DMS153 (cell line): ENCODE measurements around the gene RNASE8.
A peak's percentile ranks its signal among the peaks of the same experiment; 100 is the strongest.

Experiments used
- DNase-seq: peaks from one replicate; lab custom pipeline; 2025; lab: John Stamatoyannopoulos, UW

RNASE8 gene

GRCh38 chr14:21072781-21073339, 15.2 kb downstream of the RNASE8 start:
- no peak for DNase-seq

- no peak for DNase-seq
Measured at GRCh38 chr14:21073921-21074320, 16.3 kb downstream of the RNASE8 start.

DNA sequence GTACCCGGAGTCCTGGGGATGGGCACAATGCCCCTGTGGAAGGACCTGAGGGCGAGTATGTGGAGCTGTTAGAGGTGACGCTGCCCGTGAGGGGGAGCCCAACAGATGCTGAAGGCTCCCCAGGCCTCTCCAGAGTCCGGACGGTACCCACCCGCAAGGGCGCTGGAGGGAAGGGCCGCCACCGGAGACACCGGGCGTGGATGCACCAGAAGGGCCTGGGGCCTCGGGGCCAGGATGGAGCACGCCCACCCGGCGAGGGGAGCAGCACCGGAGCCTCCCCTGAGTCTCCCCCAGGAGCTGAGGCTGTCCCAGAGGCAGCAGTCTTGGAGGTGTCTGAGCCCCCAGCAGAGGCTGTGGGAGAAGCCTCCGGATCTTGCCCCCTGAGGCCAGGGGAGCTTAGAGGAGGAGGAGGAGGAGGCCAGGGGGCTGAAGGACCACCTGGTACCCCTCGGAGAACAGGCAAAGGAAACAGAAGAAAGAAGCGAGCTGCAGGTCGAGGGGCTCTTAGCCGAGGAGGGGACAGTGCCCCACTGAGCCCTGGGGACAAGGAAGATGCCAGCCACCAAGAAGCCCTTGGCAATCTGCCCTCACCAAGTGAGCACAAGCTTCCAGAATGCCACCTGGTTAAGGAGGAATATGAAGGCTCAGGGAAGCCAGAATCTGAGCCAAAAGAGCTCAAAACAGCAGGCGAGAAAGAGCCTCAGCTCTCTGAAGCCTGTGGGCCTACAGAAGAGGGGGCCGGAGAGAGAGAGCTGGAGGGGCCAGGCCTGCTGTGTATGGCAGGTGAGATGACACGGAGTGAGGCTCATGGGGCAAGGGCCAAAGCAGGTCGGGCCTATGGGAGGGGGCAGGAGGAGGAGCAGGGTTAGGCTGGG, 17.0 kb downstream of the RNASE8 start:
- DNase-seq, result no peak

GRCh38 chr14:21075719-21076437, 18.3 kb downstream of the RNASE8 start:
- DNase-seq, result no peak

DNA sequence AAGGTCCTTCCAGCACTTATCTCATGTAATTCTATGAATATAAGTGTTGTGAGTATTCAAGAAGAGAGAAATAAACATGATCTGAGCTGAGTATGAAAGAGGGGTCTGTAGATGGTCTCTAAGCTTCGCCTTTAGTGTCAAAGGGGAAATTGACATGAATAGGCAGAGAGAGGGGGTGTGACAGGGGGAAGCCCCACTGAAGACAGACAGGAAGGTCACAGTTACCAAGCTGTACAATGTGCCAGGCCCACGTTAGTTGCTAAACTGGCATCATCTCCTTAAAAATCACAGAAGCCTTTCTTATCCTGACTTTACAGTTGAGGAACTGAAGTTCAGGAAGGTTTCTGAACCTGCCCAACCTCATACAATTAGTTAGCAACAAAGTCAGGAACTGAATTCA, 20.1 kb downstream of the RNASE8 start:
- DNase-seq, result no peak

GRCh38 chr14:21078287-21078686, 20.7 kb downstream of the RNASE8 start:
- no peak for DNase-seq

DNA sequence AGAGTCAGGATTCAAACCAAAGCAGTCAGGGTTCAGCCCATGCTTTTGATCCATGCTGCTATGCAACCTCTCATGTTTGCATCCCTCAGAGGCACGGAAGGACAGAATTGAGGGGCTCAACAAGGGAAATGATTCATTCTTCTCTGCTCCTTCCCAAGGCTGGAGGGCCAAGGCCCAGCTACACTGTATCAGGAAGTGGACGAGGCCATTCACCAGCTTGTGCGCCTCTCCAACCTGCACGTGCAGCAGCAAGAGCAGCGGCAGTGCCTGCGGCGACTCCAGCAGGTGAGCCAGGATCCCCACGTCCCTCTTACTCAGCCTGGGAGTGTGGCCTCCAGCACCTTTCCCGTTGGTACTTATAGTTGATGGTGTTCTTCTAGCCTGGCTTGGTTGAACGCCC, 21.1 kb downstream of the RNASE8 start:
- no peak for DNase-seq

DNA sequence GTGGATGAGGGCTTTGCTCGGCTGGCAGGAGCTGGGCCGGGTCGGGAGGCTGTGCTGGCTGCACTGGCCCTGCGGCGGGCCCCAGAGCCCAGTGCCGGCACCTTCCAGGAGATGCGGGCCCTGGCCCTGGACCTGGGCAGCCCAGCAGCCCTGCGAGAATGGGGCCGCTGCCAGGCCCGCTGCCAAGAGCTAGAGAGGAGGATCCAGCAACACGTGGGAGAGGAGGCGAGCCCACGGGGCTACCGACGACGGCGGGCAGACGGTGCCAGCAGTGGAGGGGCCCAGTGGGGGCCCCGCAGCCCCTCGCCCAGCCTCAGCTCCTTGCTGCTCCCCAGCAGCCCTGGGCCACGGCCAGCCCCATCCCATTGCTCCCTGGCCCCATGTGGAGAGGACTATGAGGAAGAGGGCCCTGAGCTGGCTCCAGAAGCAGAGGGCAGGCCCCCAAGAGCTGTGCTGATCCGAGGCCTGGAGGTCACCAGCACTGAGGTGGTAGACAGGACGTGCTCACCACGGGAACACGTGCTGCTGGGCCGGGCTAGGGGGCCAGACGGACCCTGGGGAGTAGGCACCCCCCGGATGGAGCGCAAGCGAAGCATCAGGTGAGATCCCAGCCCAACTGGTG, 24.0 kb downstream of the RNASE8 start:
- DNase-seq, result no peak

- no peak for DNase-seq
Measured at GRCh38 chr14:21083565-21084325, 26.1 kb downstream of the RNASE8 start.

- no peak for DNase-seq
Measured at GRCh38 chr14:21084396-21084795, 26.8 kb downstream of the RNASE8 start.

GRCh38 chr14:21084998-21085853, 27.6 kb downstream of the RNASE8 start:
- no peak for DNase-seq

GRCh38 chr14:21086908-21087293, 29.3 kb downstream of the RNASE8 start:
- DNase-seq, result no peak

DNA sequence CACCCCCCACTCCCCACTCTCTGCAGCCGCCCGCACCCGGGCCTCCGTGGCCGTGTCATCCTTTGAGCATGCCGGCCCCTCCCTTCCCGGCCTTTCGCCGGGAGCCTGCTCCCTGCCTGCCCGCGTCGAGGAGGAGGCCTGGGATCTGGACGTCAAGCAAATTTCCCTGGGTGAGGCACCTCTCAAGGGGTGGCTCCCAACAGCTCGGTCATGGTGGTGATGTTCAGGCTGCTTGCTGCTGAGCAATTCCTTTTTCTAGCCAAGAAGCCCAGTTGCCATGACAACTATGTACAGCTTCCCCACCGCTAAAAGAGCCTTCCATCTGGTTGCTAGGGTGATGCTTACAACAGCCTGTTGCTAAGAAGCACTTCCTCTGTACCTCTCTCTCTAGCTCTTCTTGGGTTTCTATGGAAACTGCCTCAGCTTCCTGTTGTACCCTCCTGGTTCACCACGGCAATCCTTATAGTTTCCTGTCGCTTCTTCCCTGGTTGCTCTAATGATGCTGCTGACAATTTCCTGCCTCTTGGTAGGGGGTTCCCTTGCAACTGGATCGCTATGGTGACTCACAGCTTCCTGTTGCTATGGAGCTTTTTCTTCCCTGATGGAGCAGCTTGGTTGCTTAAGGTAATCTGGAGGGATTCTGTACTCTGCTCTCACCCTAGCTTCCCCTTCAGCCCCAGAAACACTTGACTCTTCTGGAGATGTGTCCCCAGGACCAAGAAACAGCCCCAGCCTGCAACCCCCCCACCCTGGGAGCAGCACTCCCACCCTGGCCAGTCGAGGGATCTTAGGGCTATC, 29.9 kb downstream of the RNASE8 start:
- peak; percentile 57 for DNase-seq

DNA sequence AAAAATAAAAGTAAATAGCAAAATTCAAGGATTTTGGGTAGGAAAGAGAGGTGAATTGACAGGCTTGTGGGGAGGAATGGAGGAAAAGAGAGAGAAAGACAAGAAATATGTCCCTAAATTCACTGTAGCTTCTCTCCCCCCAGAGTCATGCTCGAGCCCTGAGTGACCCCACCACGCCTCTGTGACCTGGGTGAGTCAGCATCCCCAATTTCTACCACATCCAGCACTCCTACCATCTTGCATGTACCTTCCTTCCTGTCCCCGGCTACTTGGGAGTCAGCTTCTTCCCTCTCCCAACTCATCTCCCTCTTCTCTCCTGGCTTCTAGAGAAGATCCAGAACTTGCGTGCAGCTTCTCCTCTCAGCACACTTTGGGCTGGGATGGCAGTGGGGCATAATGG, 31.1 kb downstream of the RNASE8 start:
- DNase-seq, result no peak

- DNase-seq, result no peak
Measured at GRCh38 chr14:21089271-21089670, 31.6 kb downstream of the RNASE8 start.

DNA sequence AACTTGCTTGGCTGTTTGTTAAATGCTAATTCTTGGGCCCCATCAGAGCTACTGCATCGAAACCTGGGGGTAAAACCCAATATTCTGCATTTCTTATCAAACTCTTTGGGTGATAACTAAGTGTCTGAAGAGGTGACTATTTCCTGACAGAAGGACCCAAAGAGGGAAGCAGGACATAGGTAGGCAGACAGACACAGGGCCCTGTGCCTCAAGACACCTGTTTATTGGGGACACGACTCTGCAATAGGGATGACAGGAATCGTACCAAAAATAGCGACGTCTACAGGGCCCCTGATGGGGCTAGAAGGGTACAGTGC, 32.2 kb downstream of the RNASE8 start:
- no peak for DNase-seq

GRCh38 chr14:21090194-21090939, 32.7 kb downstream of the RNASE8 start:
- no peak for DNase-seq

DNA sequence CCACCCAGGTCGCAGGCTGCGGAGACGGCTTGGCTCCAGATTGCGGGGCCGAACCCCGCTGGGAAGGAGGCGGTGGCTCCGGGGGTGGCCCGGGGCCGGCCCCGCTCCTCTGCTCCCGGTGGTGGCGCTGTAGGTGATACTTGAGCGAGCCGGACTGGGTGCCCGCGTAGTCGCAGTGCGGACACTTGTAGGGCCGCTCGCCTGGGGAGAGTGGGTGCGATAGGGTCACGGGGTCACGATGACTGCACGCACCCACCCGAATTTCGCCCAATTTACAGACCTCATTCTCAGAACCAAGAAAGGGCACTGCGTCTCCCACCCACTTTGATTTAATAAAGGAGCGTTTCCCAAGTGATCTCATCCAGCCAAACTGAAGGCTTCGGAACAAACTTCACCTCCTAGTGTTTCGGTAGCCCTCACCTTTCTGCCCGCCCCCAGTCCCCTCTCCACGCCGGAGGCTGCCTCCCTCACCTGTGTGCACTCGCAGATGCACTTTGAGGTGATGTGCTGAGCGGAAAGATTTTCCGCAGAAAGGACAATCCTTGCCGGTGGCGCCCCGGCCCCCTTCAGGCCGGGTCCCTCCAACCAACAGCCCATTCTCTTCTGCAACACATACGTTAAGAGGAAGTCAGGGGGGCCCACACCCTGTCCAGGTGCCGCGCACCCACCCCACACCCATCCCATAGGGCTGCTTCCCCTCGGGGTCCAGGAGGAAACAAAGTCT, 33.5 kb downstream of the RNASE8 start:
- DNase-seq, result no peak

DNA sequence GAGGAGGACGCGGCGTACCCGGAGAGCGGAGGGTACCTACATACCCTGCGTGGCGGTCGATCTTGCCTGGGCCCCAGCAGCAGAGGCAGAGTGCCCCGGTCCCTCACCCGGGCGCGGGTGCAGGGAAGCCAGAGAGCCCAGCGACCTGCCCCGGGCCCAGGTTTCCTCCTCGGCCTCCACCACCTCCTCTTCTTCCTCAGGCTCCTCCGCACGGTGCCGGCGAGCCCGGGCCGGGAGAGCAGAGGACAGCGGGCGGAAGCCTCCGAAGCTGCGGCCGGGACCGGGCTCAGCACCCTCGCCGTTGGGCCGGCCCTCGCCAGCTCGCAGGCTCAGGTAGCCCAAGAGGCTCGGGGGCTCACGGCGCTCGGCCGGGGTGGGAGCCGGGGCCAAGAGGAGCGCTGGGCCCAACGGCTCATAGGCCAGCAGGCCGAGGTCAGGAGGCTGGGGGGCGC, 34.2 kb downstream of the RNASE8 start:
- no peak for DNase-seq
